ENCODE measurements around the gene DPP6.

The DPP6 gene

GRCh38 chr7:154880513-154880912, 828.3 kb downstream of the DPP6 start:
- DNase-seq (ENCODE audit: low spot score), result no peak

DNA sequence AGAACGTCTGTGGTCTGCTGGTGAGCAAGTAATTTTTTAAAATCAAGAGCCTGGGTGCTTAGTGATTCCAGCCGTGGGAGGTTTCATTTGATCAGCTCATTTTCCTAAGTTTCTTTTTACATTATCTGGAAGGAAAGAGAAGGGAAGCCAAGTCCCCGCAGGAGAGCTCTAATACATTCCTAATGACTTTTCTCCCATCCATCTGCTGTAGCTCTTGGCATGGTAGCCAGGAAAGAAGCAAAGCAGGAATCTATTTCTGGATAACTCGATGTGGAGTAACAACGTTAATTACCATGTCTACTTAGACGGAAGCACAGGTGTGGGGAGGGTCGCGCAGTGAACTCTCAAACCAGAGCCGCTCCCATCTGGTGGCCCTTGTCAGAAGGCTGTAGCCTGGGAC, 828.8 kb downstream of the DPP6 start:
- no peak for DNase-seq (ENCODE audit: low spot score)

GRCh38 chr7:154881526-154881925, 829.3 kb downstream of the DPP6 start:
- no peak for DNase-seq (ENCODE audit: low spot score)

DNA sequence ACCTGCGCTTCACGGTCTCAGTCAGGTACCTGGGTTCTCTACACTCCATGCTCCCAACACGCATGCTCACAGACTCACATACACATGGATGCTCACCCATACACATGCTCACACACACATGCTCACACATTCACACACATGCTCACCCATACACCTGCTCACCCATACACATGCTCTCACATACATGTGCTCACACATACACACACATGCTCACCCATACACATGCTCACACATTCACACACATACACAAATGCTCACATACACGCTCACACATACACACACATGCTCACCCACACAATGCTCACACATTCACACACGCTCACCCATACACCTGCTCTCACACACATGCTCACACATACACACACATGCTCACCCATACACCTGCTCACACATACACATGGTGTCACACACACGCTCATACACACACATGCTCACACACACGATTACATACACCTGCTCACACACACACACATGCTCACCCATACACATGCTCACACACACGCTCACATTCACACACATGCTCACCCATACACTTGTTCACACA, 830.8 kb downstream of the DPP6 start:
- no peak for DNase-seq (ENCODE audit: low spot score)

- DNase-seq (ENCODE audit: low spot score), result no peak
Observed at GRCh38 chr7:154884348-154884920, 832.2 kb downstream of the DPP6 start.

DNA sequence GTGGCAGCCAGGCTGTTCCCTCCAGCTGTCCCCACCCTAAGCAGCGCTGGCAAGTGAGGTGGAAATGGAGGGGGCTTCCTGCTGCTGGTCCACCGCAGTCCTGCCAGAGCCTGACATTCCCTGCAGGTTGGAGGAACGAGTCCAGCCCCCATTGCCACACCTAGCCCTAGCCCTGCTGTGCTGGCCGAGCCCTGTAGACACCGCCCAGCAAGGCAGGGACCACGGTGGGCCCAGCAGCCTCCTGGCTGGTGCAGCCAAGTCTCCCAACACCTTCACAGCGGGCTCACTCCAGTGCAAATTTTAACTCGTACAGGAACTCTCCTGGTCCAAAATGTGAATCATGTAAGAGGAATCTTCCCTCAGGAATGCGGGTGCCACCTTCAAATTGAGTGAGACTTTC, 834.4 kb downstream of the DPP6 start:
- no peak for DNase-seq (ENCODE audit: low spot score)

DNA sequence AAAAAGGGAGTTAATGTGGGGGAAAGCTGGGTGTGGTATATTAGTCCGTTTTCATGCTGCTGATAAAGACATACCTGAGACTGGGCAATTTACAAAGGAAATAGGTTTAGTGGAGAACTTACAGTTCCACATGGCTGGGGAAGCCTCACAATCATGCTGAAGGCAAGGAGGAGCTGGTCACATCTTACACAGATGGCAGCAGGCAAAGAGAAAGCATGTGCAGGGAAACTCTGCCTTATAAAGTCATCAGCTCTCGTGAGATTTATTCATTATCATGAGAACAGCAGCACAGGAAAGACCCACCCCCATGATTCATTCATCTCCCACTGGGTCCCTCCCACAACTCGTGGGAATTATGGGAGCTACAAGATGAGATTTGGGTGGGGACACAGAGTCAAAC, 836.5 kb downstream of the DPP6 start:
- DNase-seq (ENCODE audit: low spot score), result no peak

DNA sequence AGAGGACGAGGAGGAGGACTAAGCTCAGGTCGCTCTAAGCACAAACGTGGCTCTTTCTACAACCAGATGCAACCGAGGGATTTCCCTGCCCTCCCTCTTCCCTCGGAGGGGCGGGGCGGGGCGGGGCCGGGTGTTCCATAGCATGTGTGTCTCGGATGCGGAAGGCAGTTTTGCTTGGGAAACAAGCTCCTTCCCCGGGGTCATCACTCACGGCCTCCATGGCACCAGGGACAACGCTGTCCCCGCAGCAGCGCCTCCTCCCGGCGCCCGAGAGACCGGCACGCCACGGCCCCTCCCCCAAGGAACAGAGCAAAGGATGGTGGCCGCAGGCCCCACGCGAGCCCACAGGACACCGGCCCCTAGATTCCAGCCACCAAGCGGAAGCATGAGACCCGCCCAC, 840.3 kb downstream of the DPP6 start:
- no peak for DNase-seq (ENCODE audit: low spot score)

- DNase-seq (ENCODE audit: low spot score), result no peak
Observed at GRCh38 chr7:154896076-154896475, 843.9 kb downstream of the DPP6 start.

DNA sequence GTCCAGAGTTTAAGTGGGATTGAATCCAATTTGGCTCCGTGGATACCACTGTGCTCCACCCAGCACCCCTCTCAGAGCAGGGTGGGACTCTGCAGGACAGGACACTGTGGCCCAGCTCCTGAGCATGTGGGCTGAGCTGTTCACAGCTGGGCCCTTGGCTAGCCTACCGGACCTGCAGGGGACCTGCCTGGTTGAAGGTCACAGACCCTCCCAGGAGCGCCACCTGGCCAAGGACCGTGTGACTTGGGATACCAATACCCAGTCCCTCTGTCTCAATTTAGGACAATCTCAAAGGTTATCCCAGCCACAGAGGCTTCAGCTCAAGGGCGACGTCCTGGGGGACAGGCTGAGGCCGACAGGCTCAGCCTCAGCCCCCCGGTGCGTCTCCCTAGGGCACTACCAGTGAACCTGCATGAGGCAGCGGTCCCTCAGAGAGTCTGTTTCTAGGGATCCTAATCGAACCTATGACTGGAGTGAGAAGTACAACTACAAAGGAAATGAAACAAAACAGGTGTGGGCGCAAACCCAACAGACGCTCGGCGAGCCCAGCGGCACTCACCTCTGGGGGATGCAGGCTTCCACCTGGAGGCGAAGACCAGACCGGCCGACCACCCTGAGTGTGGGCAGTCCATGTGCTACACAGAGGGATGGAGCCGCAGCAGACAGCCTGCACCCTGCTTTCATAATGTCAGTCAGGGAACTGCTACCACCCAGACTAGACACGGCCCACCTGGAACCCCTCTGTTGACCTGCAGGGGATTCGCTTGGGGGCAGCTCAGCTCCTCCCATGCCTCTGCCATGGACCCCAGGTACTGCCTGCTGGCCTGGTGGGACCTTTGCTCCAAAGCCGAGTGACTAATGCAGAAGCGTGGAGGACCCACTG, 847.0 kb downstream of the DPP6 start:
- no peak for DNase-seq (ENCODE audit: low spot score)

DNA sequence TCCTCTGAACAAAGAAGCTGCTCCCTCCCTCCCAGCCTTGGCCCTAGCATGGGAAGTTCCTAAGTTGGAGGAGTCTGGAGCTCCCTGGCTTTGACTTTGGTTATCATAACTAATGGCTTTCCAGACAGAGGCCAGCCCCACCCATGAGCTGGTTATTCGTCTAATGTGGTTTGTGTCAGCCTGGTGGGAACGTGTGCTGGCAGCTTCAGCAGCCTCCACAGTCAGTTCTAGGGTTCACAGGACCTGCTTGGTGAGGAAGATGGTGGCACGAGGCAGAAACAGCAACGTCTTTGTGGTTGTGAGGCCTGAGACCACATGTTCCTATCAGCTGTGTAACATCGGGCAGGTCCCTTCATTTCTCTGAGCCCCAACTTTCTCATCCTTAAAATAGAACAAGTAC, 847.7 kb downstream of the DPP6 start:
- no peak for DNase-seq (ENCODE audit: low spot score)

DNA sequence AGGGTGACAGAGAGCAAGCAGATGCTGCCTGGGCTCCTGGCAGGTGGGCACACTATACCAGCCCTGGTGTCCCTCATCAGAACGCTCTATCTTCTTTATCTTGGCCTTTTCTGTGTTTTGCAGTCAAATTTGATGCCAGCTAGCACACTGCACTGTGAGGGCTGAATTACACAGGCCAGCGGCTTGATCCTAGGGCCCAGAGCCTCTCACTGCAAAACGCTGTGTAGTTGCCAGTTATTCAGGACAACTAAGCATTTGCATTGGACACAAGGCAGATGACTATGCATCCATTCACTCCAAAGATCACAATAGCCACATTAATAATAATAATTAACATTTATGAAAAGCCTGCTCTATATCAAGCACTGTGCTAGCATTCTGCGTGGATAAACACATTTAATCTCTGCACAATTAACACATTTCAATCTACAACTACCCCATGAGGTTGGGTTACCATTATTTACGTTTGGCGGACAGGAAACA, 850.4 kb downstream of the DPP6 start:
- DNase-seq (ENCODE audit: low spot score), result no peak

DNA sequence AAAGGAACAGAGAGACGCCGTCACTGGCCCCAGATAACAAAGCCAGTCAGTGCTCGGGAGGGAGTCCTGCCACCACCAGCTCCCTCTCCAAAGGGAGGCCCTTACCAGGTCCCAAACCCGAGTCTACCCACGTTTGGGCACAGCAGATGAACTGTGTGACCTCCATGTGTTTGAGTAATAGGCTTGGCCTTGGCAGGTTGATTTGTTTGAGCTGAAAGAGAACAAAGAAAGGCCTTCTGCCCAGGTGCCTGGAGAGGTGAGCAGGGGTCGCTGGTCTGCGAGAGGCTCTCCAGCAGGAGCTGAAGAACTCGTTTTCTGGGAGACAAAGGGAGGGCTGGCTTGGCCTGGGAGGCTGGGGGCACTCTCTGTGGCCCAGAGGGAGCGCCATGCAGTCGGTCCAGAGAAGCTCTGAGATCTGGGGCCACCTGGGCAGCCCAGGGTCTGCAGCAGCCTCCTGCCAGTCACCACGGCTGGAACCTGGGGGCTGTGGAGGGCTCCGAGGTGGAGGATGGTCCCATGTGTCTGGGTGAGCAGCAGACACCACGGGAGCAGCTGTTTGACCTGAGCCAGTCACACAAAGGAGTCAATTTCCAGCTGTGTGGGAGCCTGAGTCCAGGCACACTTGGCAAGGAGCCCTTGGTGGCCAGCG, 851.0 kb downstream of the DPP6 start:
- DNase-seq (ENCODE audit: low spot score), result no peak

GRCh38 chr7:154905146-154905545, 852.9 kb downstream of the DPP6 start:
- DNase-seq (ENCODE audit: low spot score), result no peak

GRCh38 chr7:154905615-154906014, 853.4 kb downstream of the DPP6 start:
- no peak for DNase-seq (ENCODE audit: low spot score)

DNA sequence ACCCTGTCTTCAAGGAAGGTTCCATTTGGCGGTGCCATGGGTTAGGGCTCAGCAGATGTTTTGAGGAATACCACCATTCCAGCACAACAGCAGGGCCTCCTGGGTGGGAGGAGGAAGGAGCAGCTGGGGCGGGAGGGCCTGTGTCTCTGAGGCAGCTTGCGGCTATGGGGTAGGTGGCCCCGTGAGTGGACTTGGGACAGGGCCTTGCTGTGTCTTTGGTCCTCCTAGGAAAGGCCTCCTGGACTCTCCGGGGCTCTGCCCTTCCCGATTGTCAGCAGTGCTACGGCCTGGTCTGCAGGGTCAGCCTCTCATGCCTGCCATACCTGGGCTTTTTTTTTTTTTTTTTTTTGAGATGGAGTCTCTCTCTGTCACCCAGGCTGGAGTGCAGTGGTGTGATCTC, 854.0 kb downstream of the DPP6 start:
- no peak for DNase-seq (ENCODE audit: low spot score)

- DNase-seq (ENCODE audit: low spot score), result no peak
Observed at GRCh38 chr7:154906736-154907355, 854.6 kb downstream of the DPP6 start.

DNA sequence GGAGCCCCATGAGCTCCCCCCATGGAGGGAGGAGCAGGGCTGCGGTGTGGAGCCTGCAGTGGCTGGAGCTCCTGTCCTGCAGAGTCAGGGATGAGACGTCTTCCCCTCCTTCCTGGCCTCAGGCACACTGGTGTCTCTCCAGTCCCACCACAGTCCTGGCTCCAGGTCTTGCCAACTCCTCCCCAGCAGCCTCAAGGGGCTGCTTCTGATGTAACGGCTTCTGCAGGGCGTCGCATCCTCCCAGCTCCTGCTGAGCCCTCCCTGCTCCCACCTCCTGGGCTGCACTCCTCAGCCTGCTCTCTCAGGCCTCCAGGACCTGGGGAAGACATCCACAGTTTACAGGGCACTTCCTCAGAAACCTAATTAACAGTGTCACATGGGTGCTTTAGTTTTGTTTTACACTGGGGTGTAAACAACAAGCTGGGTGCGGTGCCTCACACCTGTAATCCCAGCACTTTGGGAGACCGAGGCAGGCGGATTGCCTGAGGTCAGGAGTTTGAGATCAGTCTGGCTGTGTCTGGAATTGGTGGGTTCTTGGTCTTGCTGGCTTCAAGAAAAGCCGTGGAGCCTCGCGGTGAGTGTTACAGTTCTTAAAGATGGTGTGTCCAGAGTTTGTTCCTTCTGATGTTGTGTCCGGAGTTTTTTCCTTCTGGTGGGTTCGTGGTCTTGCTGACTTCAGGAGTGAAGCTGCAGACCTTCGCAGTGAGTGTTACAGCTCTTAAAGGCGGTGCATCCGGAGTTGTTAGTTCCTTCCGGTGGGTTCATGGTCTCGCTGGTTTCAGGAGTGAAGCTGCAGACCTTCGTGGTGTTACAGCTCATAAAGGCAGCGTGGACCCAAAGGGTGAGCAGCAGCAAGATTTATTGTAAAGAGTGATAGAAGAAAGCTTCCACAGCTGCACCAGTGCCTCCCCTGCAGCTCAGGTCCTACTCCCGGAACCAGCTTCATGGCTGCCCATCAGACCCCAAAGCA, 855.7 kb downstream of the DPP6 start:
- DNase-seq (ENCODE audit: low spot score), result no peak

DNA sequence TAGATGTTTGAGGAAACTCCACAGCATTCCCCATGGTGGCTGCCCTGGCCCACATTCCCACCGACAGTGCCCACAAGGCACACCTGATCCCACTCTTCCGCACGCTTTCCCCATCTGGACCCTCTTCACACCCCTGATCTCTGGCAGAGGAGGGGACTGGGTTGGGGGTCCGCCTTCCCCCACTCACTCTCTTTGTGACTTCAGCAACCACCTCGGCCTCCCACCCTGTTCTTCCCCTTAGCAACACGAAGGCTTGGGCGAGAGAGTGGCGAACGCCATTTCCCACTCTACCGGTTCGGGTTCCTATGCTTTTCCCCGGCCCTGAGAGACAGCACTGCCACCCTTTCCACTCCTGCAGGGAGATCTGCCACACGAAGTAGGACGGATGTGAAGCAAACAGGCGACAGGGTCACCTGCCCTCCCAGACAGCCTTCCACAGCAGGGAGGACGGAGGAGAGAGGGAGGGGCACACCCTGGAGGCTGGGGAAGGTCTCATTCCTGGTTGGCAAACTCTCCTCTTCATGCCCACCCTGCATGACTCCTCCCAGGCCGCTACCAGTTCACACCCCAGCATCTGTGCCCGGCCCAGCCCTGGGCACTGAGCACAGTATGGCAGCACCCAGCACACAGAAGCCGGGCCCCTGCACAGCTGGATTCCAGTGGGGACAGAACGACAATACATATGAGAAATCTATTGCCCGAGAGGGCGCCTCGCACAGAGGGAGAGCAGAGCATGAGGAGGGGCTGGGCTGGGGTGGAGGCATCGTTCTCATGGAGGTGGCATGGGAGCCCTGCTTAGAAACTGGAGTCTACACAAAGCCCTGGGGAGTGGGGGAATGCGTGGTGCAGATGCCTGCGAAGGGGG, 857.3 kb downstream of the DPP6 start:
- DNase-seq (ENCODE audit: low spot score), result no peak

GRCh38 chr7:154910125-154910524, 857.9 kb downstream of the DPP6 start:
- no peak for DNase-seq (ENCODE audit: low spot score)

All from AG08395 (cell line).